Karpas-422 (cell line): ENCODE measurements around the gene VAPB. TPM values are rescaled to one million over a fixed set of nuclear protein-coding genes. Genes with fewer than 3 reads are reported as not detected.

Experiments used
- DNase-seq: peaks from one replicate; pipeline ENCODE4 v3.0.0-alpha.2; 2015
- H2AFZ ChIP-seq: fragments of 200-600 bp; sonication (generic); 2 replicates; pipeline ENCODE4 v1.6.1; 2014; ENCODE audit warnings: antibody characterized with exemption, low read length, mixed read lengths
- H3K27ac ChIP-seq: fragments of 200-600 bp; sonication (generic); 2 replicates; pipeline ENCODE4 v1.5.1; 2014; ENCODE audit warnings: mild to moderate bottlenecking, low read length, moderate library complexity
- H3K27me3 ChIP-seq: fragments of 200-600 bp; sonication (generic); 2 replicates; pipeline ENCODE4 v1.6.1; 2014; ENCODE audit warnings: low read length, mixed read lengths
- H3K36me3 ChIP-seq: fragments of 200-600 bp; sonication (generic); 2 replicates; pipeline ENCODE4 v1.6.1; 2014; ENCODE audit warnings: low read length, mixed read lengths; ENCODE audit not compliant: insufficient read depth
- H3K4me1 ChIP-seq: fragments of 200-600 bp; sonication (generic); 2 replicates; pipeline ENCODE4 v1.6.1; 2014; ENCODE audit warnings: mild to moderate bottlenecking, low read length, mixed read lengths
- H3K4me2 ChIP-seq: fragments of 200-600 bp; sonication (generic); 2 replicates; pipeline ENCODE4 v1.6.1; 2014; ENCODE audit warnings: low read length, low read depth, mild to moderate bottlenecking; ENCODE audit not compliant: poor library complexity, severe bottlenecking
- H3K4me3 ChIP-seq: fragments of 200-600 bp; sonication (generic); 2 replicates; pipeline ENCODE4 v1.5.1; 2014; ENCODE audit warnings: mild to moderate bottlenecking, antibody characterized with exemption, low read length, mixed read lengths
- H3K79me2 ChIP-seq: fragments of 200-600 bp; sonication (generic); 2 replicates; pipeline ENCODE4 v1.6.1; 2014; ENCODE audit warnings: mild to moderate bottlenecking, low read length, mixed read lengths
- H3K9ac ChIP-seq: fragments of 200-600 bp; sonication (generic); 2 replicates; pipeline ENCODE4 v1.6.0; 2014; ENCODE audit warnings: low read length
- H3K9me2 ChIP-seq: fragments of 200-600 bp; sonication (generic), shearing (Covaris generic); replicated peaks from 2 replicates; pipeline ENCODE4 v1.6.0; 2014; ENCODE audit warnings: mild to moderate bottlenecking, low read length, moderate library complexity; ENCODE audit not compliant: insufficient read depth
- H3K9me3 ChIP-seq: fragments of 300-700, 200-600 bp; sonication (generic); 2 replicates; pipeline ENCODE4 v1.6.1; 2014; ENCODE audit warnings: low read length, mixed read lengths
- H4K20me1 ChIP-seq: fragments of 200-600 bp; sonication (generic); 2 replicates; pipeline ENCODE4 v1.6.1; 2014; ENCODE audit warnings: mild to moderate bottlenecking, antibody characterized with exemption, low read length, low read depth; ENCODE audit not compliant: insufficient read depth
- total RNA-seq: library from RNA; depleted of rRNA; stranded (reverse); fragments of >200 nt; shearing (Covaris generic); gene quantifications from 2 replicates; pipeline ENCODE4 v1.2.3, GENCODE V29; 2014; ENCODE audit warnings: low replicate concordance

Gene VAPB
- total RNA-seq, 1 experiment from 2014 or later: 12.8 TPM

- no peak for DNase-seq
- no peaks in the 10 kb centered on the region for H3K36me3 ChIP-seq
- H3K79me2 ChIP-seq: no peaks in the 10 kb centered on the region
- H4K20me1 ChIP-seq: peaks cover 9% of the 10 kb centered on the region; the same call in 1 of the 2 replicates
- no peak overlapping the region for H3K9ac ChIP-seq
- H3K4me3 ChIP-seq: no peak overlapping the region
- H3K27me3 ChIP-seq: no peaks in the 10 kb centered on the region
- H3K4me2 ChIP-seq: no peak overlapping the region
- peaks cover 22% of the 10 kb centered on the region for H3K4me1 ChIP-seq
- H3K9me3 ChIP-seq: no peaks in the 10 kb centered on the region
- H2AFZ ChIP-seq: no peak overlapping the region
- no peaks in the 10 kb centered on the region for H3K9me2 ChIP-seq
- H3K27ac ChIP-seq: no peak overlapping the region
Observed at GRCh38 chr20:58457083-58457695, 68.2 kb downstream of the VAPB start.

GRCh38 chr20:58458342-58459057, 69.5 kb downstream of the VAPB start:
- peaks cover 22% of the 10 kb centered on the region for H3K4me1 ChIP-seq
- H3K9ac ChIP-seq: no peak overlapping the region
- no peaks in the 10 kb centered on the region for H3K9me3 ChIP-seq
- H3K4me2 ChIP-seq: peak overlapping the region; percentile 44
- H3K36me3 ChIP-seq: no peaks in the 10 kb centered on the region
- H2AFZ ChIP-seq: no peak overlapping the region
- no peaks in the 10 kb centered on the region for H3K9me2 ChIP-seq
- H3K27me3 ChIP-seq: no peaks in the 10 kb centered on the region
- DNase-seq: peak; percentile 75
- no peaks in the 10 kb centered on the region for H3K79me2 ChIP-seq
- H3K4me3 ChIP-seq: no peak overlapping the region
- H4K20me1 ChIP-seq: peaks cover 9% of the 10 kb centered on the region; the same call in 1 of the 2 replicates
- H3K27ac ChIP-seq: no peak overlapping the region

GRCh38 chr20:58459058-58459750, 70.2 kb downstream of the VAPB start:
- no peak overlapping the region for H2AFZ ChIP-seq
- no peaks in the 10 kb centered on the region for H3K79me2 ChIP-seq
- no peaks in the 10 kb centered on the region for H3K9me3 ChIP-seq
- H3K4me2 ChIP-seq: no peak overlapping the region
- H3K9me2 ChIP-seq: no peaks in the 10 kb centered on the region
- no peak overlapping the region for H3K4me3 ChIP-seq
- no peak for DNase-seq
- H3K9ac ChIP-seq: no peak overlapping the region
- no peaks in the 10 kb centered on the region for H3K36me3 ChIP-seq
- H3K4me1 ChIP-seq: peaks cover 22% of the 10 kb centered on the region
- H4K20me1 ChIP-seq: peaks cover 9% of the 10 kb centered on the region
- H3K27ac ChIP-seq: no peak overlapping the region
- H3K27me3 ChIP-seq: no peaks in the 10 kb centered on the region

- no peak overlapping the region for H2AFZ ChIP-seq
- peaks cover 9% of the 10 kb centered on the region for H4K20me1 ChIP-seq
- peaks cover 22% of the 10 kb centered on the region for H3K4me1 ChIP-seq
- DNase-seq: no peak
- no peak overlapping the region for H3K4me2 ChIP-seq
- no peaks in the 10 kb centered on the region for H3K9me2 ChIP-seq
- H3K9me3 ChIP-seq: no peaks in the 10 kb centered on the region
- no peaks in the 10 kb centered on the region for H3K79me2 ChIP-seq
- H3K27ac ChIP-seq: no peak overlapping the region
- H3K27me3 ChIP-seq: no peaks in the 10 kb centered on the region
- no peak overlapping the region for H3K9ac ChIP-seq
- H3K4me3 ChIP-seq: no peak overlapping the region
- no peaks in the 10 kb centered on the region for H3K36me3 ChIP-seq
Observed at GRCh38 chr20:58461104-58461503, 72.1 kb downstream of the VAPB start.

GRCh38 chr20:58461899-58462298, 72.9 kb downstream of the VAPB start:
- H3K79me2 ChIP-seq: no peaks in the 10 kb centered on the region
- DNase-seq: no peak
- H4K20me1 ChIP-seq: peaks cover 9% of the 10 kb centered on the region
- H3K4me2 ChIP-seq: no peak overlapping the region
- no peak overlapping the region for H3K27ac ChIP-seq
- H3K9me2 ChIP-seq: no peaks in the 10 kb centered on the region
- peaks cover 22% of the 10 kb centered on the region for H3K4me1 ChIP-seq
- H3K9me3 ChIP-seq: no peaks in the 10 kb centered on the region
- no peak overlapping the region for H3K9ac ChIP-seq
- no peaks in the 10 kb centered on the region for H3K27me3 ChIP-seq
- no peak overlapping the region for H2AFZ ChIP-seq
- H3K36me3 ChIP-seq: no peaks in the 10 kb centered on the region
- H3K4me3 ChIP-seq: no peak overlapping the region

GRCh38 chr20:58463256-58463655, 74.2 kb downstream of the VAPB start:
- Histone ChIP-seq H3K9ac (no peak overlapping the region), H3K9me2 (no peaks in the 10 kb centered on the region), H3K4me1 (peaks cover 10% of the 10 kb centered on the region), H3K4me2 (no peak overlapping the region), H2AFZ (no peak overlapping the region), H3K4me3 (no peak overlapping the region), H3K27me3 (no peaks in the 10 kb centered on the region), H3K9me3 (no peaks in the 10 kb centered on the region), H3K27ac (no peak overlapping the region), H4K20me1 (peaks cover 4% of the 10 kb centered on the region; the same call in 1 of the 2 replicates), H3K79me2 (no peaks in the 10 kb centered on the region), H3K36me3 (no peaks in the 10 kb centered on the region)
- no peak for DNase-seq

GRCh38 chr20:58464838-58465237, 75.8 kb downstream of the VAPB start:
- Histone ChIP-seq H4K20me1 (peaks cover under 1% of the 10 kb centered on the region; the same call in 1 of the 2 replicates), H3K27ac (no peak overlapping the region), H3K9me3 (no peaks in the 10 kb centered on the region), H3K9me2 (no peaks in the 10 kb centered on the region), H3K27me3 (no peaks in the 10 kb centered on the region), H3K4me1 (no peaks in the 10 kb centered on the region), H3K4me3 (no peak overlapping the region), H2AFZ (no peak overlapping the region), H3K36me3 (no peaks in the 10 kb centered on the region), H3K4me2 (no peak overlapping the region), H3K9ac (no peak overlapping the region), H3K79me2 (no peaks in the 10 kb centered on the region)
- DNase-seq: no peak

GRCh38 chr20:58466095-58466708, 77.2 kb downstream of the VAPB start:
- H3K9me3 ChIP-seq: no peaks in the 10 kb centered on the region
- H3K79me2 ChIP-seq: no peaks in the 10 kb centered on the region
- no peak overlapping the region for H3K27ac ChIP-seq
- H3K4me1 ChIP-seq: no peaks in the 10 kb centered on the region
- H3K27me3 ChIP-seq: no peaks in the 10 kb centered on the region
- no peaks in the 10 kb centered on the region for H3K36me3 ChIP-seq
- no peak overlapping the region for H3K4me2 ChIP-seq
- no peak overlapping the region for H2AFZ ChIP-seq
- no peak overlapping the region for H3K9ac ChIP-seq
- no peak for DNase-seq
- H3K4me3 ChIP-seq: no peak overlapping the region
- no peaks in the 10 kb centered on the region; the same call in 1 of the 2 replicates for H4K20me1 ChIP-seq
- H3K9me2 ChIP-seq: no peaks in the 10 kb centered on the region
